Endothelial cell of umbilical vein (primary cell): ENCODE measurements around the gene RAC2. TPM values are rescaled to one million over a fixed set of nuclear protein-coding genes. Genes with fewer than 3 reads are reported as not detected.

Experiments
- BruUV-seq: library from RNA; stranded (reverse); fragments of 400-500 nt; replicated peaks from 2 replicates; lab custom pipeline; 2021; lab: Mats Ljungman, UMichigan
- CTCF ChIA-PET: fragments of 300-600, 350-600 bp; sonication (Branson Sonifier 250); formaldehyde crosslinking; loops from one replicate; lab custom pipeline; 2021; ENCODE audit warnings: antibody characterized with exemption, inconsistent platforms; lab: Charles Lee
- POLR2A ChIA-PET: fragments of 300-600, 350-600 bp; sonication (Branson Sonifier 250); formaldehyde crosslinking; loops from one replicate; lab custom pipeline; 2021; ENCODE audit warnings: antibody characterized with exemption, inconsistent platforms; lab: Charles Lee
- DNase-seq: peaks from one replicate; pipeline ENCODE4 v3.0.0-alpha.2; 2011; ENCODE audit warnings: low read depth, low spot score
- FAIRE-seq: peaks from 2 replicates; lab custom pipeline; 2011; peaks lifted over from hg19 to GRCh38; lab: Jason Lieb, UNC
- H2AFZ ChIP-seq: 2 replicates; pipeline ENCODE4 v1.6.0; 2012; ENCODE audit warnings: low read depth, low read length, control low read depth, inconsistent platforms
- H3K27ac ChIP-seq: 2 replicates; pipeline ENCODE4 v1.5.1; 2011; ENCODE audit warnings: low read depth, mild to moderate bottlenecking, control low read depth, low read length, moderate library complexity; ENCODE audit not compliant: insufficient read depth
- H3K27me3 ChIP-seq, 2 experiments: 2 replicates each; pipeline versions ENCODE4 v1.6.0 to v1.6.1; 2011; ENCODE audit warnings: low read length in 2 of 2, mixed read lengths in 1 of 2; ENCODE audit not compliant: control insufficient read depth in 2 of 2, insufficient read depth in 2 of 2
- H3K36me3 ChIP-seq, 2 experiments: 2 replicates in 1 of 2; 3 replicates in 1 of 2; pipeline ENCODE4 v1.5.1; 2011; ENCODE audit warnings: low read length in 2 of 2, mild to moderate bottlenecking in 1 of 2, moderate library complexity in 1 of 2; ENCODE audit not compliant: control insufficient read depth in 2 of 2, insufficient read depth in 2 of 2; ENCODE audit errors: extremely low read depth in 1 of 2
- H3K4me1 ChIP-seq: 3 replicates; pipeline ENCODE4 v1.5.1; 2011; ENCODE audit warnings: mild to moderate bottlenecking, low read length; ENCODE audit not compliant: control insufficient read depth, insufficient read depth; ENCODE audit errors: extremely low read depth
- H3K4me2 ChIP-seq: 2 replicates; pipeline ENCODE4 v1.6.1; 2011; ENCODE audit warnings: low read length, control low read depth, mixed read lengths; ENCODE audit not compliant: insufficient read depth
- H3K4me3 ChIP-seq, 3 experiments: fragments of 200-600 bp in 1 of 3; sonication (generic), shearing (Covaris generic) in 1 of 3; replicated peaks in 1 of 3; 2 replicates each; pipeline ENCODE4 v1.5.1; 2011 to 2016; ENCODE audit warnings: control low read depth in 3 of 3, low read length in 3 of 3, mild to moderate bottlenecking in 2 of 3, inconsistent platforms in 1 of 3, low read depth in 1 of 3, moderate library complexity in 1 of 3; ENCODE audit not compliant: insufficient read depth in 1 of 3
- H3K79me2 ChIP-seq: 2 replicates; pipeline ENCODE4 v1.6.0; 2012; ENCODE audit warnings: low read length, inconsistent platforms; ENCODE audit not compliant: control insufficient read depth, insufficient read depth
- H3K9ac ChIP-seq: replicated peaks from 2 replicates; pipeline ENCODE3; 2011; ENCODE audit warnings: low read length, control low read depth; ENCODE audit not compliant: insufficient read depth; ENCODE audit errors: extremely low read depth
- H3K9me1 ChIP-seq: replicated peaks from 3 replicates; pipeline ENCODE4 v1.6.0; 2011; ENCODE audit warnings: mild to moderate bottlenecking, low read length; ENCODE audit not compliant: control insufficient read depth, insufficient read depth; ENCODE audit errors: extremely low read depth
- H3K9me3 ChIP-seq: replicated peaks from 2 replicates; pipeline ENCODE4 v1.5.1; 2012; ENCODE audit warnings: low read length, inconsistent platforms; ENCODE audit not compliant: control insufficient read depth, insufficient read depth
- H4K20me1 ChIP-seq: replicated peaks from 2 replicates; pipeline ENCODE3; 2011; ENCODE audit warnings: mild to moderate bottlenecking, low read length; ENCODE audit not compliant: control insufficient read depth, insufficient read depth; ENCODE audit errors: extremely low read depth
- CTCF ChIP-seq, 2 donors: IDR thresholded peaks; 1 replicate in 1 of 2; 2 replicates in 1 of 2; pipeline ENCODE4 v1.5.1; 2011; ENCODE audit warnings: low read length in 2 of 2, mild to moderate bottlenecking in 2 of 2, moderate library complexity in 2 of 2, control low read depth in 1 of 2, inconsistent platforms in 1 of 2, low read depth in 1 of 2; ENCODE audit not compliant: insufficient read depth in 1 of 2; ENCODE audit errors: extremely low read depth in 1 of 2
- EZH2 ChIP-seq: IDR thresholded peaks from 2 replicates; pipeline ENCODE4 v1.6.1; 2012; ENCODE audit warnings: borderline replicate concordance, low read depth, mild to moderate bottlenecking, moderate library complexity, low read length, inconsistent platforms; ENCODE audit not compliant: severe bottlenecking
- FOS ChIP-seq: IDR thresholded peaks from 2 replicates; pipeline ENCODE4 v1.6.1; 2011; ENCODE audit warnings: mild to moderate bottlenecking, low read length, moderate library complexity, borderline replicate concordance; ENCODE audit not compliant: insufficient read depth
- GATA2 ChIP-seq: IDR thresholded peaks from 2 replicates; pipeline ENCODE4 v1.7.0; 2011; ENCODE audit warnings: low read depth, mild to moderate bottlenecking, moderate library complexity, mixed read lengths, low read length; ENCODE audit not compliant: insufficient read length, insufficient read depth
- JUN ChIP-seq: IDR thresholded peaks from 2 replicates; pipeline ENCODE4 v1.6.1; 2011; ENCODE audit warnings: borderline replicate concordance, low read depth; ENCODE audit not compliant: insufficient read length, insufficient read depth
- MAX ChIP-seq: IDR thresholded peaks from 2 replicates; pipeline ENCODE4 v1.6.1; 2011; ENCODE audit not compliant: insufficient read depth, insufficient read length
- MYC ChIP-seq: IDR thresholded peaks from one replicate; pipeline ENCODE4 v1.6.1; 2011; ENCODE audit warnings: mild to moderate bottlenecking, low read depth, low read length
- POLR2A ChIP-seq: IDR thresholded peaks from 2 replicates; pipeline ENCODE4 v1.6.1; 2012; ENCODE audit warnings: low read depth, mild to moderate bottlenecking, control low read depth, low read length
- POLR2AphosphoS5 ChIP-seq: IDR thresholded peaks from 2 replicates; pipeline ENCODE4 v1.6.1; 2012; ENCODE audit warnings: low read depth, mild to moderate bottlenecking, control low read depth, low read length, moderate library complexity; ENCODE audit not compliant: insufficient read depth
- dilution Hi-C: fragments of 300-500 bp; cut with MboI; formaldehyde crosslinking; loops from one replicate; pipeline ENCODE4 v1.15.0; 2019; ENCODE audit warnings: low sequenced_read_pairs; ENCODE audit not compliant: extremely low pct_ligation_motif_present
- intact Hi-C: fragments of 100-400 bp; cut with micrococcal nuclease; formaldehyde crosslinking; loops from one replicate; pipeline ENCODE4 v1.10.0; 2022
- polyA plus RNA-seq, 4 experiments: library from polyadenylated mRNA; depleted of rRNA in 3 of 4; stranded (reverse) in 3 of 4; unstranded in 1 of 4; fragments of >200 nt; gene quantifications; 2 replicates each; pipeline versions ENCODE4 v1.2.1 to v1.2.3, GENCODE V29; 2011 to 2012; ENCODE audit warnings: missing spikeins in 1 of 4
- total RNA-seq: library from RNA; stranded (reverse); gene quantifications from 2 replicates; pipeline ENCODE4 v1.2.3, GENCODE V29; 2021

The RAC2 gene
- total and polyA plus RNA-seq, 2 donors (not counting 3 experiments of a cell fraction or from before 2014, with no cell fraction given): 122 to 181 TPM

GRCh38 chr22:37215890-37216289, 28.2 kb downstream of the RAC2 start:
- no peak overlapping the region for H3K4me3 ChIP-seq
- DNase-seq (no peak), FAIRE-seq (no peak)
- no peaks in the 10 kb centered on the region for H3K4me1 ChIP-seq
- H3K9me3 ChIP-seq: no peaks in the 10 kb centered on the region
- ChIA-PET POLR2A (interaction anchor here (0.6 kb wide), 1 partner anchor 9 kb away, joined by 3 read pairs; no protein-coding TSS in a partner anchor), CTCF (interaction anchor here (0.7 to 2.2 kb wide), 5 partner anchors 10 to 45 kb away, joined by 3 to 6 read pairs (median 4); no protein-coding TSS in a partner anchor)
- intact Hi-C loops: no loop called here
- H3K9ac ChIP-seq: no peak overlapping the region
- peaks cover 0 to 12% of the 10 kb centered on the region in 2 experiments for H3K27me3 ChIP-seq
- no peak overlapping the region for H3K4me2 ChIP-seq
- no peaks in the 10 kb centered on the region for H3K9me1 ChIP-seq
- no peaks in the 10 kb centered on the region for H3K36me3 ChIP-seq
- TF ChIP-seq JUN: no peak
- TF ChIP-seq POLR2AphosphoS5: no peak
- TF ChIP-seq GATA2: no peak
- no peak for TF ChIP-seq EZH2
- TF ChIP-seq MAX: no peak
- TF ChIP-seq MYC: no peak
- TF ChIP-seq POLR2A: no peak
- no peak for TF ChIP-seq CTCF (IDR thresholded peaks at IDR 0.05; ENCODE audit: extremely low read depth in 1 of 2, insufficient read depth in 1 of 2, low read depth in 1 of 2, low read length in 2 of 2)
- TF ChIP-seq FOS: no peak
- no peaks in the 10 kb centered on the region for H3K79me2 ChIP-seq
- BruUV-seq: no TSS peak
- dilution Hi-C loops: no loop called here
- no peak overlapping the region for H3K27ac ChIP-seq
- no peaks in the 10 kb centered on the region for H4K20me1 ChIP-seq
- H2AFZ ChIP-seq: no peak overlapping the region
